GM19468 (cell line): ENCODE measurements around the gene KRTAP1-1.
"Not testable (repeated sequence)": the region's sequence is repeated elsewhere in the genome, so short reads cannot be mapped to it uniquely, and the experiment has no call there.

Experiments used
- ATAC-seq: cut with Tn5 transposase; IDR thresholded peaks from one replicate; pipeline ENCODE4 v1.9.1; 2021; ENCODE audit warnings: mild to moderate bottlenecking, moderate library complexity, moderate number of reproducible peaks; ENCODE audit not compliant: unreplicated experiment; ENCODE audit errors: extremely low read depth

Gene KRTAP1-1

GRCh38 chr17:41015454-41015853 is 25.8 kb downstream of the KRTAP1-1 start:
- ATAC-seq: no peak

DNA sequence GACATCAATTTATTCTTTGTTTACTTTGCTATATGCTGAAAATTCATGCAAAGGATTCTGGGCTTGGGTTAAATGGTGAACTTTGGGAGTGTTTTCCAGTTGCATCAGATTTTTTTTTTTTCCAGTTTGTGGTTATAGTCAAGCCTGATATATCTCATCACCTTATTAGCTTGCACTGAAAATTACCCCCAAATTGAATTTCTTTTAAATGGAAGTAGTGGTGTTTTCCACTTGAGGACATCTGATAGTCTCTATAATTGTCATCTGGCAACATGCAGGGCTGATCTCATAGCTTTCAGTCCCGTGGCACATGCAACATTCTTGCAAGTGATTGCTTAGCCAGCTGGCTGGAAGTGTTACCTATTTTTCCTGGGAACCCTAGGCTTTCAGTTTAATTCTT is 27.6 kb downstream of the KRTAP1-1 start:
- no peak for ATAC-seq

DNA sequence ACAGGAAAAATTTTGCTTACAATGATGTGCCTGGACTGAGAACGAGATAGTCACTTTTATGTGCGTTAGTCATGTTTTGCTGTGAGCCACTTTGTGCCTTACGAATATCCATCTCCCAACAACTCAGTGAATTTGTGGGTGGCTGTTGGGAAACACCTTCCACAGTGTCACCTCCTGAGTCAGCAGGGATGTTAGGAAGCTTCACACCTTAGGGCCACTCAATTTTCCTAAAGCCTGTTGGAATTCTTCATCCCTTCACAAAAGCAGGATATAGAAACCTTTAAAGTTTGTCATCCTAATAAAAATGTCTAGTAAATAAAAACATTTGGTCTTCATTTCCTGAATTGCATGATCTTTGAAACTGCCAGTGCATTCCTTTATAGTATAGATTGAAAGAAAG is 28.1 kb downstream of the KRTAP1-1 start:
- ATAC-seq: no peak

GRCh38 chr17:41012326-41013120 is 28.7 kb downstream of the KRTAP1-1 start:
- no peak for ATAC-seq

- ATAC-seq: no peak
Observed at GRCh38 chr17:41010441-41010840, 30.8 kb downstream of the KRTAP1-1 start.

GRCh38 chr17:41009936-41010335 is 31.3 kb downstream of the KRTAP1-1 start:
- ATAC-seq: no peak

DNA sequence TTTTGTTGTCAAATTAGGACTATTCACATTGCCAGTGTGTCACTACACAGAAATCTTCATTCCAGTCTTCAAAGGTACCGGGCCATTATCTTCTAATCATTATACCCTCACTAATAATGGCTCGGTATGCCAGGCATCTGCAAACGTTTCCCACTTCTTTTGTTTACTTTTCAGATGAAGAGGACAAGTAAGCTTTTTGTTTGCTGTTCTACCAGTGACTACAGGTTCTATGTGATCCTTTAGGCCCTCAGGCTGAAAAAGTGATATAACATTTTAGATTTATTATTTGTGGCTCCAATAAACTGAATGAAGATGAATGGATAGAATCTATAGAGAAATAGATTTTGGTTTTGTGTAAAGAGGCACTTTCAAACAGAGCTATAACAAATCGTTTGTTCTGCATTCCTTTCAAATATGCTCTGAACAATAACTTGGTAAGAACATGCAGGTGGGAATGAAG is 31.9 kb downstream of the KRTAP1-1 start:
- ATAC-seq: no peak

GRCh38 chr17:41008811-41009210 is 32.4 kb downstream of the KRTAP1-1 start, which contains the start of gene KRTAP3-1:
TSS of gene KRTAP3-1 (minus strand) at chr17:41009128. CDS start at chr17:41009074, 54 bp downstream.
- ATAC-seq: no peak

DNA sequence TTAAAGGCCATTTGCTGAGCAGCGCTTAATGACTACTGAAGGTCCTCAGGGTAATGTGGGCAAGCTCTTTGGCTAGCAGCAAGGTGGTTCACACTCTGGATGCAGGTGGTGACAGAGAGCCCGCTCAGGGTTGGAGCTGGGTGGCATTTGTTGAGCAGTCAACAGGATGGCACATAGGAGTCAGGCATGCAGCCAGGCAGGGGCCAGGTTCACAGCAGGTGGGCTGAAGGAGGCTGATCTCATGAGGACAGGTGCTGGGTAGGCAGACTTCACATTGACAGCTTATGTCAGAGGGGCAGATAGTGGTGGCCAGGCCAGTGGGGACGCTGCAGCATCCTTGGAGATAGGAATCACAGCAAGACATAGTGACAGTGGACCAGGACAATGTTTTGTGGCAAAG is 36.9 kb downstream of the KRTAP1-1 start:
- ATAC-seq: no peak

DNA sequence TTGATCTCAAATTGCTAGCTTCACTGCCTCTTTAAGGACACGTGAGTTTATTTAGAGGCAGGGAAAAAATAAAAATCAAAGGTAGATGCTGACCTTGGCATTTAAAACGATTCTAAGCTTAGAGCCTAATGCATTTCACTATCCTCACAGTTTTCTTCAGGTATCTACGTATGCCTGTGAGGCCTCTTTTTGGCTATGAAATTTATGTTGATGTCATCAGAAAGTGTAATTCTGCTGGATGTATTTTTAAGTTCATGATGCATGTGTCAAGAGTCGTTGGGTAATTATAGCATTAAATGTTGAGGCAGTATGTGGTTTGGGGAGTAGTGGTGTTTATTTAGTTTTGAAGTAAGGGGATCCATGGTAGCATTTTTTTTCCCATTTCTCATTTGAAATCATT is 37.3 kb downstream of the KRTAP1-1 start:
- no peak for ATAC-seq

- no peak for ATAC-seq
Observed at GRCh38 chr17:41002814-41003213, 38.4 kb downstream of the KRTAP1-1 start.

DNA sequence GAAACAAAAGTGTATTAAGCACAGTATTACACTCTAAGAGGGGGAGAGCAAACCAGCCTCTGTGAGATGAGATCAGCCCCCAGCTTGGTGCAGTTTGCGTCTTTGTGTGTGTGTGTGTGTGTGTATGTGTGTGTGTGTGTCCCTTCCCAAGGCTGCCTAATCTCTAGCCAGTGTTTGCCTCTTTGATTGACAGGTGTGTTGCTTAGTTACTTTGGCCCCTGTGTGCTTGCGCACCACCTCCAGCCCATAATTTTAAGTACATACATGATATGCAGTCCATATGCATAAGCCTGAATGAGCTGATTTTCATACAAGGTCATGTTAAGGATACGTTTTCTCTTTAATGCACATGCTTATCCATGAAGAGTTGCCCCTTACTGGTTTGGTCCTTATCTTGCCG is 39.5 kb downstream of the KRTAP1-1 start:
- no peak for ATAC-seq

GRCh38 chr17:40999563-40999962 is 41.7 kb downstream of the KRTAP1-1 start, which contains the start of gene KRTAP3-2:
TSS of gene KRTAP3-2 (minus strand) at chr17:40999906. CDS start at chr17:40999853, 53 bp downstream.
- ATAC-seq: not testable (repeated sequence)

GRCh38 chr17:40997361-40997760 is 43.9 kb downstream of the KRTAP1-1 start:
- no peak for ATAC-seq

DNA sequence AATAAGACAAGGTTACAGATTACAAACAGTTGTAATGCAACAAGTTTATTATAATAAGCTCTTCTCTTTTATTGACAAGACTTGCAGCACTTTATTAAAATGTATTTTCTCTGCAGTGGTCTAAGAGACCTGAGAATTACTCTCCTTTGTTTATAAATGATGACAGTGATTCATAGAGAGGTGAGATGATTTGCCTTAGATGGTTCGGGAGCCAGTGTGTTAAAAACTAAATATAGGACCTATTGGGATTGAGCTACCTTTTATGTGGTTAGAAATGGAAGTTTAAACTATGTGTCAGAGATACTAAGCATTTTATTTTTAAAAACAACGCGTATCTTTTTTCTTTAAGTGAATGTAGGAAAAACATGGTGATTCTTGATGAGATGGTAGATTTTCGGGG is 44.4 kb downstream of the KRTAP1-1 start:
- ATAC-seq: no peak

- no peak for ATAC-seq
Observed at GRCh38 chr17:40995116-40995515, 46.1 kb downstream of the KRTAP1-1 start.

DNA sequence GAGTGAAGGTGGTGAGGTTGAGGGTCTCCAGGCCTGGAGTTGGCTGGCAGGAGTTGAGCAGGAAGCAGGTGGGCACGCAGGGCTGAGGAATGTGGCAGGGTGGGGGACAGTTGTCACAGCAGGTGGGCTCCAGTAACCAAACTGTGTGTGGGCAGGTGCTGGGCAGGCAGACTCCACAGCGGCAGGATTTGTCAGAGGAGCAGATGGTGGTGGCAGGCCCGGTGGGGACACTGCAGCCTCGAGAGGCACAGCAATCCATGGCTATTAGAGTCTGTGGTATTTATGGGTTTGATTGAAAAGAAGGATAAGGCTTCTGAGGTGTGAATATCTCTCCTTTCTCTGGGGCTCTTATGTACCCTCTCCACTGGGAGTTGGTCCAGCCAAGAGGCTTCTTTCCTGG is 47.4 kb downstream of the KRTAP1-1 start, which contains the start of gene KRTAP3-3:
KRTAP3-3 (minus strand) TSS at position 326 of the 400 bp plus-strand sequence; CDS start at position 259, 67 bp downstream.
- ATAC-seq: no peak

- no peak for ATAC-seq
Observed at GRCh38 chr17:40993084-40993483, 48.2 kb downstream of the KRTAP1-1 start.

DNA sequence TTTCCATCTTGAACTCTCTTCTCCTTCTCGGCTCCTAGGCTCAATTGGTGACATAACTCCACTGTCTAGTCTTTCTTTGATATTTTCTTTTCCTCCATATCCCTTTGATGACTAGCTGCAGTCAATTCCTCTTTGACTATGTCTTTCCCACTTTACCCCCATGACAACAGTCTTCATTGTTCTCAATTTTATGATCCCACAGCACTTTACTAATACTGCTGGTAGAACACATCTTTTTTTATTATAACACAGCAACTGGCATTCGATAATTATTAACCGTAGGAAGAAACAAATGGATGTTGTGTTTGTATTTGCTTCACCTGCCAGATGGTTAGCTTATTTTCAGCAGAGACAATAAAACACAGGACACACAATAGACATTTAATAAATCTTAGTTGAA is 48.6 kb downstream of the KRTAP1-1 start:
- ATAC-seq: no peak
